Panc1 (cell line): ENCODE results near the gene AFF2.

Source experiments
- CTCF ChIP-seq: fragments of 450-650 bp; IDR thresholded peaks from 2 replicates; pipeline ENCODE4 v1.5.1; 2017; ENCODE audit warnings: mild to moderate bottlenecking
- POLR2AphosphoS5 ChIP-seq: IDR thresholded peaks from 2 replicates; pipeline ENCODE4 v1.6.1; 2012; ENCODE audit warnings: mild to moderate bottlenecking, low read depth, low read length, moderate library complexity
- SIN3A ChIP-seq: IDR thresholded peaks from 2 replicates; pipeline ENCODE4 v1.6.1; 2012; ENCODE audit warnings: low read depth, mild to moderate bottlenecking, low read length, moderate library complexity, borderline replicate concordance; ENCODE audit not compliant: insufficient read depth

GRCh38 chrX:148808833-148809232, 308.4 kb downstream of the AFF2 start:
- TF ChIP-seq CTCF (no peak), POLR2AphosphoS5 (no peak), SIN3A (no peak)
